Measurements from ENCODE around the gene NHERF1. TPM values are rescaled to one million over a fixed set of nuclear protein-coding genes. Genes with fewer than 3 reads are reported as not detected.

NHERF1 gene
- polyA plus RNA-seq, 1 of the 3 experiments (the other 2 are of a cell fraction), result 40.1 TPM

DNA sequence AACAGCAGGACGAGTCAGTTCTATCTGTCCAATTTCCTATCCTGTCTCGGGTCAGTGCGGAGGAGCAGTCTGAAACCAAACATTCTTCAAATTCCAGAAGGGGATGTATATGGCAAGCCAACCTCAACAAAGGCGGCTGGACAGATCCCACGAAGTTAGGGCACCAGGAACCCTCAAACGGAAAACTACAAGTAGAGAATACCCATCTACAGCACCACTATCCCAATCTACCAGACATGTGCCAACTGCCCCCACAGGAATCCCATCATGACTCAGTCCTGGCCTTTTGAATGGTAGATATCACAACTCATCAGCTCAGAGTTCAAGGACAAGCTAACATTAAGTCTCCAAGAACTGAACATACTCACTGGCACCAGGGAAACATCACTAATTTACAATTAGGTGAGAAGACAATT lies 25.5 kb downstream of the NHERF1 start:
- Histone ChIP-seq H3K9me2 (no peaks in the 10 kb centered on the region), H3K79me2 (ENCODE audit: insufficient read depth) (peaks cover 51% of the 10 kb centered on the region), H3K9me3 (no peaks in the 10 kb centered on the region), H3K36me3 (replicated peaks in 1 of 2; ENCODE audit: control insufficient read depth in 1 of 2, insufficient read depth in 2 of 2, low read length in 1 of 2) (peaks cover 30 to 48% of the 10 kb centered on the region in 2 experiments), H4K20me1 (ENCODE audit: insufficient read depth) (peaks cover 8% of the 10 kb centered on the region), H3K9ac (no peak overlapping the region), H3K4me2 (peak overlapping the region; percentile 16; the same call in 1 of the 2 replicates), H3K4me1 (ENCODE audit: control insufficient read depth in 1 of 2, insufficient read depth in 2 of 2, low read depth in 1 of 2, low read length in 1 of 2) (peaks cover 14 to 23% of the 10 kb centered on the region in 2 experiments; a peak in 3 of 4 replicates), H3F3A (replicated peaks; ENCODE audit: insufficient read depth) (peaks cover 38% of the 10 kb centered on the region), H3K27me3 (ENCODE audit: insufficient read depth) (no peaks in the 10 kb centered on the region), H3K4me3 (ENCODE audit: low read depth in 2 of 2, low read length in 1 of 2) (no peak overlapping the region), H2AFZ (ENCODE audit: low read depth) (no peak overlapping the region), H3K27ac (ENCODE audit: low read depth in 2 of 2, low read length in 1 of 2) (peak overlapping the region in 1 of 2 experiments; percentile 52; a peak in 2 of 4 replicates)
- POLR2A ChIA-PET, result interaction anchor here (0.7 to 1.4 kb wide), 2 partner anchors 14 to 32 kb away, joined by 3 to 4 read pairs; no protein-coding TSS in a partner anchor
- 40% methylated on average over 6 of the region's 6 CpGs for WGBS (ENCODE audit: low lambda C conversion rate)
- DNase-seq, result no peak
- CTCF ChIA-PET, result interaction anchor here (1.3 to 98.1 kb wide), 7 partner anchors 17 to 207 kb away, joined by 6 to 3869 read pairs (median 35); partner anchors contain the start of genes CD300H, FDXR, GRIN2C and NHERF1
- TF ChIP-seq POLR2AphosphoS5 (IDR thresholded peaks at IDR 0.05; ENCODE audit: low read depth, low read length) (no peak), IRF3 (IDR thresholded peaks at IDR 0.05; ENCODE audit: low read depth, low read length) (no peak), RFX5 (IDR thresholded peaks at IDR 0.05; ENCODE audit: low read length) (no peak), TEAD4 (IDR thresholded peaks at IDR 0.05; ENCODE audit: borderline replicate concordance, insufficient read depth) (no peak), RAD21 (IDR thresholded peaks at IDR 0.05; ENCODE audit: low read length) (no peak), NRF1 (IDR thresholded peaks at IDR 0.05; ENCODE audit: low read depth, low read length) (no peak), GABPA (IDR thresholded peaks at IDR 0.05; ENCODE audit: low read depth) (no peak), SMC3 (IDR thresholded peaks at IDR 0.05; ENCODE audit: low read depth, low read length) (no peak), GATA2 (CRISPR knock-in tag; IDR thresholded peaks at IDR 0.05) (no peak), FOSL2 (IDR thresholded peaks at IDR 0.05; ENCODE audit: borderline replicate concordance, low read depth) (peak; percentile 21; the same call in 1 of the 2 replicates), NFIC (IDR thresholded peaks at IDR 0.05; ENCODE audit: borderline replicate concordance) (0 out of 2 replicates have a peak, but pooled peaks have one; percentile 7), RCOR1 (IDR thresholded peaks at IDR 0.05; ENCODE audit: low read length) (no peak), FOXM1 (IDR thresholded peaks at IDR 0.05; ENCODE audit: low read depth) (no peak), MXI1 (IDR thresholded peaks at IDR 0.05; ENCODE audit: low read depth, low read length) (no peak), REST (IDR thresholded peaks at IDR 0.05; ENCODE audit: low read depth, low read length) (peak; percentile 80; the same call in 1 of the 2 replicates), SIN3A (IDR thresholded peaks at IDR 0.05; ENCODE audit: borderline replicate concordance, low read depth, low read length) (no peak), RXRA (IDR thresholded peaks at IDR 0.05; ENCODE audit: borderline replicate concordance, low read depth) (no peak)
- TF ChIP-seq, protein P1, sequence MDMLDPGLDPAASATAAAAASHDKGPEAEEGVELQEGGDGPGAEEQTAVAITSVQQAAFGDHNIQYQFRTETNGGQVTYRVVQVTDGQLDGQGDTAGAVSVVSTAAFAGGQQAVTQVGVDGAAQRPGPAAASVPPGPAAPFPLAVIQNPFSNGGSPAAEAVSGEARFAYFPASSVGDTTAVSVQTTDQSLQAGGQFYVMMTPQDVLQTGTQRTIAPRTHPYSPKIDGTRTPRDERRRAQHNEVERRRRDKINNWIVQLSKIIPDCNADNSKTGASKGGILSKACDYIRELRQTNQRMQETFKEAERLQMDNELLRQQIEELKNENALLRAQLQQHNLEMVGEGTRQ (IDR thresholded peaks at IDR 0.05; ENCODE audit: borderline replicate concordance, low read depth, low read length), result no peak
- TF ChIP-seq, protein P2, sequence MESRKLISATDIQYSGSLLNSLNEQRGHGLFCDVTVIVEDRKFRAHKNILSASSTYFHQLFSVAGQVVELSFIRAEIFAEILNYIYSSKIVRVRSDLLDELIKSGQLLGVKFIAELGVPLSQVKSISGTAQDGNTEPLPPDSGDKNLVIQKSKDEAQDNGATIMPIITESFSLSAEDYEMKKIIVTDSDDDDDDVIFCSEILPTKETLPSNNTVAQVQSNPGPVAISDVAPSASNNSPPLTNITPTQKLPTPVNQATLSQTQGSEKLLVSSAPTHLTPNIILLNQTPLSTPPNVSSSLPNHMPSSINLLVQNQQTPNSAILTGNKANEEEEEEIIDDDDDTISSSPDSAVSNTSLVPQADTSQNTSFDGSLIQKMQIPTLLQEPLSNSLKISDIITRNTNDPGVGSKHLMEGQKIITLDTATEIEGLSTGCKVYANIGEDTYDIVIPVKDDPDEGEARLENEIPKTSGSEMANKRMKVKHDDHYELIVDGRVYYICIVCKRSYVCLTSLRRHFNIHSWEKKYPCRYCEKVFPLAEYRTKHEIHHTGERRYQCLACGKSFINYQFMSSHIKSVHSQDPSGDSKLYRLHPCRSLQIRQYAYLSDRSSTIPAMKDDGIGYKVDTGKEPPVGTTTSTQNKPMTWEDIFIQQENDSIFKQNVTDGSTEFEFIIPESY (IDR thresholded peaks at IDR 0.05; ENCODE audit: borderline replicate concordance, low read depth), result no peak
- TF ChIP-seq, protein P3, sequence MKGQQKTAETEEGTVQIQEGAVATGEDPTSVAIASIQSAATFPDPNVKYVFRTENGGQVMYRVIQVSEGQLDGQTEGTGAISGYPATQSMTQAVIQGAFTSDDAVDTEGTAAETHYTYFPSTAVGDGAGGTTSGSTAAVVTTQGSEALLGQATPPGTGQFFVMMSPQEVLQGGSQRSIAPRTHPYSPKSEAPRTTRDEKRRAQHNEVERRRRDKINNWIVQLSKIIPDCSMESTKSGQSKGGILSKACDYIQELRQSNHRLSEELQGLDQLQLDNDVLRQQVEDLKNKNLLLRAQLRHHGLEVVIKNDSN (IDR thresholded peaks at IDR 0.05; ENCODE audit: borderline replicate concordance, low read depth), result no peak
- TF ChIP-seq, protein P4, sequence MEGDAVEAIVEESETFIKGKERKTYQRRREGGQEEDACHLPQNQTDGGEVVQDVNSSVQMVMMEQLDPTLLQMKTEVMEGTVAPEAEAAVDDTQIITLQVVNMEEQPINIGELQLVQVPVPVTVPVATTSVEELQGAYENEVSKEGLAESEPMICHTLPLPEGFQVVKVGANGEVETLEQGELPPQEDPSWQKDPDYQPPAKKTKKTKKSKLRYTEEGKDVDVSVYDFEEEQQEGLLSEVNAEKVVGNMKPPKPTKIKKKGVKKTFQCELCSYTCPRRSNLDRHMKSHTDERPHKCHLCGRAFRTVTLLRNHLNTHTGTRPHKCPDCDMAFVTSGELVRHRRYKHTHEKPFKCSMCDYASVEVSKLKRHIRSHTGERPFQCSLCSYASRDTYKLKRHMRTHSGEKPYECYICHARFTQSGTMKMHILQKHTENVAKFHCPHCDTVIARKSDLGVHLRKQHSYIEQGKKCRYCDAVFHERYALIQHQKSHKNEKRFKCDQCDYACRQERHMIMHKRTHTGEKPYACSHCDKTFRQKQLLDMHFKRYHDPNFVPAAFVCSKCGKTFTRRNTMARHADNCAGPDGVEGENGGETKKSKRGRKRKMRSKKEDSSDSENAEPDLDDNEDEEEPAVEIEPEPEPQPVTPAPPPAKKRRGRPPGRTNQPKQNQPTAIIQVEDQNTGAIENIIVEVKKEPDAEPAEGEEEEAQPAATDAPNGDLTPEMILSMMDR (IDR thresholded peaks at IDR 0.05), result no peak
- TF ChIP-seq, protein P5, sequence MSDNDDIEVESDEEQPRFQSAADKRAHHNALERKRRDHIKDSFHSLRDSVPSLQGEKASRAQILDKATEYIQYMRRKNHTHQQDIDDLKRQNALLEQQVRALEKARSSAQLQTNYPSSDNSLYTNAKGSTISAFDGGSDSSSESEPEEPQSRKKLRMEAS (IDR thresholded peaks at IDR 0.05; ENCODE audit: low read depth), result no peak

All from SK-N-SH (cell line).